ENCODE measurements around the gene SPPL3.

SPPL3 gene

DNA sequence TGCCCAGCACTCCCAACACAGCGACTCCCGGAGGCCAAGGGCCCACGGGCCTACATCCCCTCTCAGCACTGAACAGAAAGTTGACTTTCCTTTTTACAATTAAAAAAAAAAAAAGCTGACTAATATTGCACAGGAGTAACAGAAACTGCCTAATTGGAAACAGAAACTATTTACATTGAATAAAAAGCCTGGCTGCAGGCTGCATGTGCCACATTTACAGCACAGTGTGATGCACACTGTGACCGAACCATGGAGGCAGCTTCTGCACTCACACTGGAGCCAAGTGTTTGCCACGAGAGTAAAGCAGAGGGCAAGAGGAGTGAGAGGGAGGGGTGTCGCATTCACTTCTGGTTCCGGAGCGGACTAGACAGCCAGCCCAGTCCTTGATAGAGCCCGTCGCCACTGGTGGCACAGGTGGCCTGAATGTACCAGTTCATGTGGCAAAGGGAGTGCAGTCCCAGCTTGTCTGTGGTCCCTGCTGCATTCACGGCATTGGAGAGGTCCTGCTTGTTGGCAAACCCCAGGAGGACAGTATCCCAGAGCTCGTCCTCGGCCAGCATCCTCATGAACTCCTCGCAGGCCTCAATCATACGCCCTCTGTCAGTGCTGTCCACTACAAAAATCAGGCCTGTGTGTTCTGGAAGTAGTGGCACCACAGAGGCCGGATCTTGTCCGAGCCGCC lies 59.2 kb downstream of the SPPL3 start:
- Histone ChIP-seq H3K4me2 (ENCODE audit: low read length) (no peak overlapping the region), H3K9me2 (replicated peaks; ENCODE audit: control insufficient read depth, low read length) (no peaks in the 10 kb centered on the region), H3K79me2 (ENCODE audit: control insufficient read depth, low read length) (peaks cover 39% of the 10 kb centered on the region), H3F3A (ENCODE audit: control insufficient read depth, insufficient read depth) (no peaks in the 10 kb centered on the region), H3K27me3 (ENCODE audit: control insufficient read depth, low read length) (no peaks in the 10 kb centered on the region), H3K4me1 (ENCODE audit: control insufficient read depth, low read length) (peaks cover 26% of the 10 kb centered on the region), H3K4me3 (ENCODE audit: low read length) (no peak overlapping the region), H3K9me3 (ENCODE audit: control insufficient read depth, insufficient read depth, low read length) (no peaks in the 10 kb centered on the region), H4K20me1 (ENCODE audit: control insufficient read depth, insufficient read depth, low read depth, low read length) (no peaks in the 10 kb centered on the region), H3K27ac (ENCODE audit: low read depth, low read length) (no peak overlapping the region), H3K36me3 (ENCODE audit: control insufficient read depth, low read length) (no peaks in the 10 kb centered on the region)
- no peak for TF ChIP-seq EZH2phosphoT487 (IDR thresholded peaks at IDR 0.05; ENCODE audit: borderline replicate concordance, low read length)
- TF ChIP-seq, protein P1, sequence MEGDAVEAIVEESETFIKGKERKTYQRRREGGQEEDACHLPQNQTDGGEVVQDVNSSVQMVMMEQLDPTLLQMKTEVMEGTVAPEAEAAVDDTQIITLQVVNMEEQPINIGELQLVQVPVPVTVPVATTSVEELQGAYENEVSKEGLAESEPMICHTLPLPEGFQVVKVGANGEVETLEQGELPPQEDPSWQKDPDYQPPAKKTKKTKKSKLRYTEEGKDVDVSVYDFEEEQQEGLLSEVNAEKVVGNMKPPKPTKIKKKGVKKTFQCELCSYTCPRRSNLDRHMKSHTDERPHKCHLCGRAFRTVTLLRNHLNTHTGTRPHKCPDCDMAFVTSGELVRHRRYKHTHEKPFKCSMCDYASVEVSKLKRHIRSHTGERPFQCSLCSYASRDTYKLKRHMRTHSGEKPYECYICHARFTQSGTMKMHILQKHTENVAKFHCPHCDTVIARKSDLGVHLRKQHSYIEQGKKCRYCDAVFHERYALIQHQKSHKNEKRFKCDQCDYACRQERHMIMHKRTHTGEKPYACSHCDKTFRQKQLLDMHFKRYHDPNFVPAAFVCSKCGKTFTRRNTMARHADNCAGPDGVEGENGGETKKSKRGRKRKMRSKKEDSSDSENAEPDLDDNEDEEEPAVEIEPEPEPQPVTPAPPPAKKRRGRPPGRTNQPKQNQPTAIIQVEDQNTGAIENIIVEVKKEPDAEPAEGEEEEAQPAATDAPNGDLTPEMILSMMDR (IDR thresholded peaks at IDR 0.05; ENCODE audit: low read depth, low read length, poor library complexity, severe bottlenecking), result no peak

DNA sequence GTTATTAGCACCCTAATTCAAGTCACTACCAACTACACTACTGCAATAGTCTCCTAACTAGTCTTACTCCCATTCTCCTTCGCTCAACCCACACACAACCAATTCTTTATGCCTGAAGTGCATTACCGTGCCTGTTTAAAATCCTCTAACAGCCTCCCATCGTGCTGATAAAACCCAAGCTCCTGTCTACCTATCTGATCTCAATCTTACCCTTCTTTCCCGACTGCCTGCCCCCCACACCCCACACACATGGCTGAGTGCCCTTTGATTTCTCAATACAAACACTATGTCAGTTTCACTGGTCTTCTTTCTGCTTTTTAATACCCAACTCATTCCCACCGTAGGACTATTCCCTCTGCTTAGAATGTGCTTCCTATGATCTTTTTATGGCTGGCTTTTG lies 59.9 kb downstream of the SPPL3 start:
- no peak overlapping the region for H3K4me3 ChIP-seq (ENCODE audit: low read length)
- no peak overlapping the region for H3K27ac ChIP-seq (ENCODE audit: low read depth, low read length)
- no peak for TF ChIP-seq EZH2phosphoT487 (IDR thresholded peaks at IDR 0.05; ENCODE audit: borderline replicate concordance, low read length)
- TF ChIP-seq, protein P1 (IDR thresholded peaks at IDR 0.05; ENCODE audit: low read depth, low read length, poor library complexity, severe bottlenecking), result no peak
- no peaks in the 10 kb centered on the region for H3K36me3 ChIP-seq (ENCODE audit: control insufficient read depth, low read length)
- H4K20me1 ChIP-seq (ENCODE audit: control insufficient read depth, insufficient read depth, low read depth, low read length), result no peaks in the 10 kb centered on the region
- no peaks in the 10 kb centered on the region for H3F3A ChIP-seq (ENCODE audit: control insufficient read depth, insufficient read depth)
- H3K27me3 ChIP-seq (ENCODE audit: control insufficient read depth, low read length), result no peaks in the 10 kb centered on the region
- H3K4me2 ChIP-seq (ENCODE audit: low read length), result no peak overlapping the region
- peaks cover 36% of the 10 kb centered on the region for H3K79me2 ChIP-seq (ENCODE audit: control insufficient read depth, low read length)
- no peaks in the 10 kb centered on the region for H3K9me2 ChIP-seq (replicated peaks; ENCODE audit: control insufficient read depth, low read length)
- peaks cover 20% of the 10 kb centered on the region for H3K4me1 ChIP-seq (ENCODE audit: control insufficient read depth, low read length)
- H3K9me3 ChIP-seq (ENCODE audit: control insufficient read depth, insufficient read depth, low read length), result no peaks in the 10 kb centered on the region

DNA sequence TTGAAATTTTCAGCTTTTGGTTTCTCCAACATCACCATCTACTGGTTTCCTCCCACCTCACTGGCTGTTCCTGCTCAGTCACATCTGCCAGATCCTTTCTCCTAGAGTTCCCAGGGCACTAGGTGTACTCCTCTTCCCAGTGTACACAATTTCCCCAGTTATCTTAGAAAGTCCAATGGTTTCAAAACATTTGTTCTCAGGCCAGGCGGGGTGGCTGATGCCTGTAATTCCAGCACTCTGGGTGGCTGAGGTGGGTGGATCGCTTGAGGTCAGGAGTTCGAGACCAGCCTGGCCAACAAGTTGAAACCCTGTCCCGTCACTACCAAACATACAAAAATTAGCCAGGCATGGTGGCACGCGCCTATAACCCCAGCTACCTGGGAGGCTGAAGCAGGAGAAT lies 60.7 kb downstream of the SPPL3 start:
- peaks cover 12% of the 10 kb centered on the region for H3K4me1 ChIP-seq (ENCODE audit: control insufficient read depth, low read length)
- no peak overlapping the region for H3K4me2 ChIP-seq (ENCODE audit: low read length)
- no peak for TF ChIP-seq EZH2phosphoT487 (IDR thresholded peaks at IDR 0.05; ENCODE audit: borderline replicate concordance, low read length)
- TF ChIP-seq, protein P1 (IDR thresholded peaks at IDR 0.05; ENCODE audit: low read depth, low read length, poor library complexity, severe bottlenecking), result no peak
- no peaks in the 10 kb centered on the region for H3K9me3 ChIP-seq (ENCODE audit: control insufficient read depth, insufficient read depth, low read length)
- no peaks in the 10 kb centered on the region for H3K36me3 ChIP-seq (ENCODE audit: control insufficient read depth, low read length)
- H3K4me3 ChIP-seq (ENCODE audit: low read length), result no peak overlapping the region
- H3K79me2 ChIP-seq (ENCODE audit: control insufficient read depth, low read length), result peaks cover 27% of the 10 kb centered on the region
- H3K27me3 ChIP-seq (ENCODE audit: control insufficient read depth, low read length), result no peaks in the 10 kb centered on the region
- no peaks in the 10 kb centered on the region for H4K20me1 ChIP-seq (ENCODE audit: control insufficient read depth, insufficient read depth, low read depth, low read length)
- H3K9me2 ChIP-seq (replicated peaks; ENCODE audit: control insufficient read depth, low read length), result no peaks in the 10 kb centered on the region
- H3K27ac ChIP-seq (ENCODE audit: low read depth, low read length), result no peak overlapping the region
- no peaks in the 10 kb centered on the region for H3F3A ChIP-seq (ENCODE audit: control insufficient read depth, insufficient read depth)
